Measurements from ENCODE around the gene GRHL3. TPM values are rescaled to one million over a fixed set of nuclear protein-coding genes. Genes with fewer than 3 reads are reported as not detected.

The GRHL3 gene
- total RNA-seq, 2 experiments from 2014 or later = not detected

DNA sequence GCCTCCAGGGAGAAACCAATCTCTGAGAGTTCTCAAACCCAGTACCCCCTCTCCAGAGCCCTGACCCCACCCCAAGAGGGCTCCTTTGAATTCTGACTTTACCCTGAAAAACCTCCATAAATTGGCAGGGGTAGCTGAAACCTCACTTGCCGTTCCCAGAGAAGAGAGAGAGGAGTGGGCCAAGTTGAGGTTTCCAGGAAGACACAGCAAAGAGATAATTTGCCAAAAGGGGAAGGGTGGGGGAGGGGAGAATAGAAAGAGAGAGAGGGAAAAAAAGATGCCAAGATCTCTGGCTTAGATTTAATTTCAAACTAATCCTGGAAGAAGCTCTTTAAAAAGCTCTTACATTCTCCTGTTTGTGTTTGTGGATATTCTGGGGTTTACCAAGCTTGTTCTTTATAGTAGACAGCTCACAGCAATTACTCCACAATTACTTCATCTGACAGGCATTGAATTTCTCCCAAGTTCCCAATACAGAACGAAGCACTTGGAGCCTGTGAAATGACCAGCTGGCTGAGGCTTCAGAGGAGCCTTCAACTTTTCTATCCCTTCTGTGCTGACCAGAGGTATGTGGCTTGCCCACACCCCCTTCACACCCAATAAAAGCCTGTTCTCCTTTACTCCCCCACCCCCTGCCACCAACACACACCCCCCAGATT is 1.1 kb upstream of the GRHL3 start:
- H3K4me3 Mint-ChIP-seq = no peak overlapping the region
- no peak for DNase-seq
- ChIA-PET POLR2A (no interaction called here), CTCF (interaction anchor here (0.6 kb wide), 1 partner anchor 635 kb away, joined by 3 read pairs; no protein-coding TSS in a partner anchor)
- peaks cover 14 to 42% of the 10 kb centered on the region in 2 experiments for H3K27me3 ChIP-seq (ENCODE audit: control insufficient read depth in 1 of 2, insufficient read depth in 2 of 2, low read length in 2 of 2)
- peaks cover 48% of the 10 kb centered on the region for H3K4me1 Mint-ChIP-seq (ENCODE audit: low read depth)
- H3K36me3 Mint-ChIP-seq (ENCODE audit: low read depth) = no peaks in the 10 kb centered on the region
- no peak overlapping the region for H3K4me3 ChIP-seq (ENCODE audit: low read length)
- H3K27ac ChIP-seq (ENCODE audit: low read depth in 1 of 2, low read length in 2 of 2) = no peak overlapping the region
- TF ChIP-seq, protein P1, sequence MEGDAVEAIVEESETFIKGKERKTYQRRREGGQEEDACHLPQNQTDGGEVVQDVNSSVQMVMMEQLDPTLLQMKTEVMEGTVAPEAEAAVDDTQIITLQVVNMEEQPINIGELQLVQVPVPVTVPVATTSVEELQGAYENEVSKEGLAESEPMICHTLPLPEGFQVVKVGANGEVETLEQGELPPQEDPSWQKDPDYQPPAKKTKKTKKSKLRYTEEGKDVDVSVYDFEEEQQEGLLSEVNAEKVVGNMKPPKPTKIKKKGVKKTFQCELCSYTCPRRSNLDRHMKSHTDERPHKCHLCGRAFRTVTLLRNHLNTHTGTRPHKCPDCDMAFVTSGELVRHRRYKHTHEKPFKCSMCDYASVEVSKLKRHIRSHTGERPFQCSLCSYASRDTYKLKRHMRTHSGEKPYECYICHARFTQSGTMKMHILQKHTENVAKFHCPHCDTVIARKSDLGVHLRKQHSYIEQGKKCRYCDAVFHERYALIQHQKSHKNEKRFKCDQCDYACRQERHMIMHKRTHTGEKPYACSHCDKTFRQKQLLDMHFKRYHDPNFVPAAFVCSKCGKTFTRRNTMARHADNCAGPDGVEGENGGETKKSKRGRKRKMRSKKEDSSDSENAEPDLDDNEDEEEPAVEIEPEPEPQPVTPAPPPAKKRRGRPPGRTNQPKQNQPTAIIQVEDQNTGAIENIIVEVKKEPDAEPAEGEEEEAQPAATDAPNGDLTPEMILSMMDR (IDR thresholded peaks at IDR 0.05) = no peak
- ATAC-seq (ENCODE audit: poor library complexity) = no peak
- peaks cover 50% of the 10 kb centered on the region for H3K27me3 Mint-ChIP-seq
- peaks cover 46% of the 10 kb centered on the region for H3K4me1 ChIP-seq (ENCODE audit: insufficient read depth, low read length)
- no peaks in the 10 kb centered on the region for H3K36me3 ChIP-seq (ENCODE audit: insufficient read depth, low read length)
- intact Hi-C loops (cut with DNase I, micrococcal nuclease) = no loop called here
- no peaks in the 10 kb centered on the region for H3K9me3 ChIP-seq (ENCODE audit: control insufficient read depth in 1 of 2, insufficient read depth in 1 of 2, low read length in 2 of 2)
- no peak overlapping the region for H3K27ac Mint-ChIP-seq
- H3K9me3 Mint-ChIP-seq = no peaks in the 10 kb centered on the region

DNA sequence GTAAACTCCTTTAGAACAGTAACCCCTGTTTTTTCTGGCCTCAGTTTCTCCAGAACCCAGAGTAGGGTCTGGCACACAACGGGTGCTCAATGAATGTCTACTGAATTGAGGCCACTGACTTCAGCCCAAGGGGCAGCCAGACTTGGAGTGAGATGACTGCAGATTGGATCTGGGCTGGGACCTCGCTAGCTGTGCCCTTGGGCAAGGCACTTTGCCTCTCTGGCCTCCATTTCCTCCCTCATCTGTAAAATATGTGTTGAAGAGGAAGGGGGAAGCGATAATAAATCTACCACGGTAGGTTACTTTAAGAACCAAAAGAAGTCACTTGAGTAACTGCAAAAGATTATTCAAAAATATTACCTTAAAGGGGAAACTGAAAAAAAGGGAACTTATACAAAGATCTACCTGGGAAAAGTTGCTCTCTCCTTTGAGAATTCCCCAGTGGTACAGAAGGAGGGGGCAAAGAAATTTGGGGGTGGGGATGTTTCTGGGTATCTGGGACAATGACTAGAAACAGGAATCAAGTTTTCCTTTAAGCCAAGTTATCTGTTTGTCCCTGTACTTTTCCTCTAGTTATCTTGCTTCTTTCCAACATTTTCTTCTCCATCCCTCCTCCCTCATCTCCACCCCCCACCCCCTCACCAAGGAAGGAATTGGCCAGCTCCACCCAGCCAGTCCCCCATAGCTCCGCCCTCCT is 394 bp upstream of the GRHL3 start:
- H3K4me3 ChIP-seq (ENCODE audit: low read length) = peak overlapping the region; percentile 13
- peaks cover 54% of the 10 kb centered on the region for H3K4me1 Mint-ChIP-seq (ENCODE audit: low read depth)

DNA sequence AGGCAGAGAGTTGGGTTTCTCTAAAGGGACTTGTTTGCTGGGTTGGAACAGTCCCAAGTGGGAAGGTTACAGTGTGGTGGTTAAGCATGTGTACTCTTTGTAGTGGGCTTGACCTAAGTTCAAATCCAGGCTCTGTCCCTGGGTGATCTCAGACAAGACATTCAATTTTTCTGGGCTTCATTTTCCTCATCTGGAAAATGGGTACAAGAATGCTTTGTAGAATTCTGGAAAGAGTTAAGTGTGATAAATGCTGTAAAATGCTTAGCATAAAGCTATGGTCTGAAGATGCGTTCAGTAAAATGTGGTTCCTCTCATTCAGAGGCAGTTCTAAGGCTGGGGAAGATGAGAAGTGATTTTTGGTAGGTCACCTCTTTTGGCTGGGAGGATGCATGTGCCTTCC is 805 bp downstream of the GRHL3 start:
- H3K9me3 ChIP-seq (ENCODE audit: control insufficient read depth in 1 of 2, insufficient read depth in 1 of 2, low read length in 2 of 2) = no peaks in the 10 kb centered on the region
- no peaks in the 10 kb centered on the region for H3K9me3 Mint-ChIP-seq
- CTCF ChIA-PET = interaction anchor here (1.2 to 3.1 kb wide), 2 partner anchors 11 to 71 kb away, joined by 3 to 10 read pairs; no protein-coding TSS in a partner anchor
- peaks cover 46% of the 10 kb centered on the region for H3K4me1 ChIP-seq (ENCODE audit: insufficient read depth, low read length)
- H3K4me3 ChIP-seq (ENCODE audit: low read length) = no peak overlapping the region
- intact Hi-C loops (cut with DNase I, micrococcal nuclease) = loop anchor here in 1 of 2 experiments (5.0 kb wide), 1 partner anchor 72 kb away; no protein-coding TSS in a partner anchor
- no peaks in the 10 kb centered on the region for H3K36me3 ChIP-seq (ENCODE audit: insufficient read depth, low read length)
- no peak for ATAC-seq (ENCODE audit: poor library complexity)
- peak overlapping the region; percentile 65 for H3K4me3 Mint-ChIP-seq
- POLR2A ChIA-PET = interaction anchor here (0.6 to 1.1 kb wide), 2 partner anchors 19 to 95 kb away, joined by 3 to 4 read pairs; partner anchors contain the start of gene NIPAL3
- no peak overlapping the region for H3K27ac ChIP-seq (ENCODE audit: low read depth in 1 of 2, low read length in 2 of 2)
- H3K27me3 Mint-ChIP-seq = peaks cover 50% of the 10 kb centered on the region
- no peak for DNase-seq
- H3K36me3 Mint-ChIP-seq (ENCODE audit: low read depth) = no peaks in the 10 kb centered on the region
- H3K4me1 Mint-ChIP-seq (ENCODE audit: low read depth) = peaks cover 56% of the 10 kb centered on the region
- H3K27ac Mint-ChIP-seq = no peak overlapping the region
- TF ChIP-seq, protein P1 (IDR thresholded peaks at IDR 0.05) = no peak
- peaks cover 20 to 40% of the 10 kb centered on the region in 2 experiments for H3K27me3 ChIP-seq (ENCODE audit: control insufficient read depth in 1 of 2, insufficient read depth in 2 of 2, low read length in 2 of 2)

More for the DNA sequence above, 394 bp upstream of the GRHL3 start:
- ATAC-seq (ENCODE audit: poor library complexity) (no peak), DNase-seq (no peak)
- Histone ChIP-seq H3K4me1 (ENCODE audit: insufficient read depth, low read length) (peaks cover 46% of the 10 kb centered on the region), H3K9me3 (ENCODE audit: control insufficient read depth in 1 of 2, insufficient read depth in 1 of 2, low read length in 2 of 2) (no peaks in the 10 kb centered on the region), H3K27ac (ENCODE audit: low read depth in 1 of 2, low read length in 2 of 2) (no peak overlapping the region), H3K27me3 (ENCODE audit: control insufficient read depth in 1 of 2, insufficient read depth in 2 of 2, low read length in 2 of 2) (peaks cover 18 to 42% of the 10 kb centered on the region in 2 experiments), H3K36me3 (ENCODE audit: insufficient read depth, low read length) (no peaks in the 10 kb centered on the region)
- peaks cover 50% of the 10 kb centered on the region for H3K27me3 Mint-ChIP-seq
- no peak overlapping the region for H3K27ac Mint-ChIP-seq
- ChIA-PET CTCF (interaction anchor here (1.2 kb wide), 1 partner anchor 10 kb away, joined by 3 read pairs; no protein-coding TSS in a partner anchor), POLR2A (no interaction called here)
- H3K36me3 Mint-ChIP-seq (ENCODE audit: low read depth) = no peaks in the 10 kb centered on the region
- intact Hi-C loops (cut with DNase I, micrococcal nuclease) = no loop called here
- H3K4me3 Mint-ChIP-seq = peak overlapping the region; percentile 65
- H3K9me3 Mint-ChIP-seq = no peaks in the 10 kb centered on the region
- TF ChIP-seq, protein P1 (IDR thresholded peaks at IDR 0.05) = no peak

All from CD4-positive, alpha-beta T cell (primary cell).